Measurements from ENCODE around the gene TMOD3. TPM values are rescaled to one million over a fixed set of nuclear protein-coding genes. Genes with fewer than 3 reads are reported as not detected.

Gene TMOD3
- total and polyA plus RNA-seq, 4 donors, result 7.2 to 23.9 (median 14.1) TPM

GRCh38 chr15:51932161-51932560, 102.7 kb downstream of the TMOD3 start:
- no peak for DNase-seq (ENCODE audit: low spot score)
- 80% methylated on average over 1 of the region's 1 CpG for WGBS
- TF ChIP-seq FOXA2 (IDR thresholded peaks at IDR 0.05) (no peak), HNF4G (IDR thresholded peaks at IDR 0.05) (no peak), RXRA (IDR thresholded peaks at IDR 0.05) (no peak), CTCF (IDR thresholded peaks at IDR 0.05; ENCODE audit: low read depth, low read length, missing input control) (no peak), MAX (IDR thresholded peaks at IDR 0.05) (no peak), TAF1 (conservative IDR thresholded peaks at IDR 0.05) (no peak), JUND (IDR thresholded peaks at IDR 0.05) (no peak), RAD21 (IDR thresholded peaks at IDR 0.05) (no peak), FOXA1 (IDR thresholded peaks at IDR 0.05) (no peak), NR2F2 (IDR thresholded peaks at IDR 0.05) (no peak), GABPA (IDR thresholded peaks at IDR 0.05 in 1 of 2, conservative IDR thresholded peaks at IDR 0.05 in 1 of 2) (no peak), SP1 (IDR thresholded peaks at IDR 0.05) (no peak), REST (IDR thresholded peaks at IDR 0.05) (no peak), ATF3 (IDR thresholded peaks at IDR 0.05) (no peak), YY1 (IDR thresholded peaks at IDR 0.05) (no peak), ZBTB33 (IDR thresholded peaks at IDR 0.05) (no peak)
- Histone ChIP-seq H3K9me3 (ENCODE audit: control insufficient read depth in 4 of 4, low read length in 3 of 4) (no peaks in the 10 kb centered on the region), H3K4me1 (ENCODE audit: control insufficient read depth in 4 of 4, insufficient read depth in 4 of 4, low read length in 3 of 4) (no peaks in the 10 kb centered on the region), H3K9ac (ENCODE audit: low read depth in 1 of 2, low read length in 2 of 2) (no peak overlapping the region), H3K27me3 (ENCODE audit: control insufficient read depth in 4 of 4, insufficient read depth in 4 of 4, low read length in 3 of 4) (no peaks in the 10 kb centered on the region), H3K36me3 (ENCODE audit: control insufficient read depth in 4 of 4, insufficient read depth in 3 of 4, low read depth in 1 of 4, low read length in 3 of 4) (peaks cover 0 to 5% (median 4%) of the 10 kb centered on the region in 4 donors), H3K27ac (ENCODE audit: low read depth in 1 of 2, low read length in 2 of 2) (no peak overlapping the region), H3K4me3 (ENCODE audit: low read depth in 1 of 3, low read length in 3 of 3) (no peak overlapping the region)

Measured in liver (tissue), 9 donors.